ENCODE data around the gene OSBPL3.

OSBPL3 gene

DNA sequence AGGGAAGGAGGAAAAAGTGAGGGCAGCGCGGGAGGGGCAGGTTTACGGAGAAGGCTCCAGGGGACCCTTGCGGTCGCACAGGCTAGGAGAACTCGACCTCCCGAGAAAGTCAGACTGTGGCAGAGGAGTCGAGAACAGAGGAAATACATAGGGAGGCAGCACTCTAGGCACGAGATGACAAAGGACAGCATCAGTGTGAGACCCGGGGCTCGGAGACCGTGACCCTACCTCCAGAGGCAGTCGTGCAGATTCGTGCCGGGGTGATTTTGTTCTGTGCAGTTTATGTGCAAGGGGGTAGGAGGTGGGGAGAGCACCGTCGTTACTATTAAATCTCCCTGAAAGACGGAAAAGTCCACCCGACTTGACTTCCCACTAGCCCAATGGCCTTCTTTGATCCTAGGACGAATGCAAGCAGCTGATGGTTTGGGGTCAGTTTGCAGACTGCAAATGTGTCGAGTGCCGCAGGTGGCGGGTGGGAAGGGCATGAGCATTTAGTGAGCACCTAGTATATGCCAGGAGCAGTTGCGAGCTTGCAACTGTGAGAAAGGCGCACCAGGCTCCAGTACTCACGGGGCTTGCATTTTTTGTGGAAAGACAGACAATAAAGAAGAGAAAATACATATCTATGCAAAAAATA lies 674 bp upstream of the OSBPL3 start:
- no peak for DNase-seq (ENCODE audit: low read depth)

DNA sequence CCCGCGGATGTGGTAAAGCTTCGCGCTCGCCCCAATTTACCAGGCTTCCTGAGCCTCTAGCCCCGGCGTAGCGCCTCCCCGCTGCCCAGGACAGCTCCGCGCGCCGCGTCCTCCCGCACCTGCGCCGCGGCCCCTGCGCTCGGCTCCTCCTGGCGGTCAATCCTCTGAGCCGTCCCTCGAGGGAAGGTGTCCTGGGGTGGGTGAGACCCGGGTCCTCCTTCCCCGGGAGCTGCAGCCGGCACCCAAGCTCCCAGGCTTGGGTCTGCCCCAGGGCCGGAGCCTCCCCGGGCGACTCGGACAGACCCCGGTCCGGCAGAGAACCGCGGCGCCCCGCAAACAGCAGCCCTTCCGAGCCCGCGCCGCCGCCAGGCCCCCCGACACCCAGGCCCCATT lies 512 bp downstream of the OSBPL3 start:
- DNase-seq (ENCODE audit: low read depth): no peak

DNA sequence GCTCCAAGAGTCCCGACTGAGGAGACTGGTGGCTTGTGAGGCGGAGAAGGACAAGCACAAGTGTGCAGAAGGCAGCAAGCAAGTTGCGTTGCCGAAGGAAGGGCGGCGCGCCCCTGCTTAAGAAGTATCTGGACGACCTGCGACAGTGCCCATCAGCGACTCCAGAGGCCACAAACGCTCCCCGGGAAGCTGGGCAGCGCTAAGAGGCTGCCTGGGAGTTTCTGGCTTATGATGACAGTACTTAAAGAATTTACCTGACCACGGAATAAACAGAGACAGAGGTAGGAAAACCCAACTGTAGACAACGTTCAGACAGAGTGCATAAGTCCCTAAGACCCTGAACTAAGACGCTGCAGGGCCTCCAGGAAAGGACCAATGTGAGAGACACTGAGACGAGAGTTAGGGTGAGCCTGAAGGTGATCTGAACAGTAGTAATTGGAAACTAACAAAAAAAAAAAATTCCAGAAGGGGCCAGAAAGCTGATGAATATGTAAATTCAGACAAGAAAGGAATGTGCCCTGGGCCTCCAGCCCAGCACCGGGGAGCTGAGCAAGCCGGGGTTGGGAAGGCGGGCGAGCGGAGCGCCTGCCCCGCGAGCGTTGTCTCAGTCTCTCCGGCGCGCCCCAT lies 1.0 kb downstream of the OSBPL3 start:
- DNase-seq (ENCODE audit: low read depth): no peak

DNA sequence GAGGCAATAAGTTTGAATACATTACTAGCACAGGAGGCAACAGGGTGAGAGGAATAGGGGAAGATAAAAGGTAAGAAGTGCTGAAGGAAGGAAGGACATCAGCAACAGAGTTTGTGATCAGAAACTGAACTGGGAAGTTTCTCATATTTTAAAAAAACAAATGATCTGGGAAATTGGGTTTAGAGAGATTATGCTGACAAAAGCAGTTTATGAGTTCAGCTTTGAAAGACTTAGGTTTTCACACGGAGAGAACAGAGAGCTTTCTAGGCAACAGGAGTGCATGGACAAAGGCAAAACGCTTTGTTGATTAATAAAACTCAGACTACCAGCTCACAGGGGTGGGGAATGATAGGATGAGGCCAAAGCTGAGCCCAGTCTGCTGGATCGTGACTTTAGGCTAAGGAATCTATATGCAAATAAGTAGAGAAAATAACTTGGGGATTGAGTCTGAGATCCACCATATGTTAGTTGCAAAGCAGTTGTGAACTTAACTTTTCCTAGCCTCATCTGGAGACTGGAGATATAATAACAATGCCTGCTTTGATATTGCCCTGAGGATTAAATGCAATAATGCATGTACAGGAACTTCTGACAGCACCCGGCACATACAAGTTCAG lies 4.2 kb downstream of the OSBPL3 start:
- no peak for DNase-seq (ENCODE audit: low read depth)

DNA sequence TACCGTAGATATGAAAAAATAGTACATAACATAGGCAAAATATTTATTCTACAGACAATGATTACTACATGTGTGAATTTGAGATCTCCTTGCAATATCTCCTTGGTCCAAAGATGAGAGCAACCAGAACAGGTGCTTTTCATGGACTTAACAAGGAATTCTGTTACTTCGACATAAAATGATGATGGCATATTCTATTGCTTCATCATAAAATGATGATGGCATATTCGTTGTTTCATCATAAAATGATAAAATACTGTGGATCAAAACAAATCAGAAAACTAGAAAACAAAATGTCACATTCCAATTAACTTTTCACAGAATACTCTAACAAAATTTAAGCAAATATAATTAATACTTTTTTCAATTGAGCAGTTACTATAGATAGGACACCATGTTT lies 4.8 kb downstream of the OSBPL3 start:
- DNase-seq (ENCODE audit: low read depth): no peak

DNA sequence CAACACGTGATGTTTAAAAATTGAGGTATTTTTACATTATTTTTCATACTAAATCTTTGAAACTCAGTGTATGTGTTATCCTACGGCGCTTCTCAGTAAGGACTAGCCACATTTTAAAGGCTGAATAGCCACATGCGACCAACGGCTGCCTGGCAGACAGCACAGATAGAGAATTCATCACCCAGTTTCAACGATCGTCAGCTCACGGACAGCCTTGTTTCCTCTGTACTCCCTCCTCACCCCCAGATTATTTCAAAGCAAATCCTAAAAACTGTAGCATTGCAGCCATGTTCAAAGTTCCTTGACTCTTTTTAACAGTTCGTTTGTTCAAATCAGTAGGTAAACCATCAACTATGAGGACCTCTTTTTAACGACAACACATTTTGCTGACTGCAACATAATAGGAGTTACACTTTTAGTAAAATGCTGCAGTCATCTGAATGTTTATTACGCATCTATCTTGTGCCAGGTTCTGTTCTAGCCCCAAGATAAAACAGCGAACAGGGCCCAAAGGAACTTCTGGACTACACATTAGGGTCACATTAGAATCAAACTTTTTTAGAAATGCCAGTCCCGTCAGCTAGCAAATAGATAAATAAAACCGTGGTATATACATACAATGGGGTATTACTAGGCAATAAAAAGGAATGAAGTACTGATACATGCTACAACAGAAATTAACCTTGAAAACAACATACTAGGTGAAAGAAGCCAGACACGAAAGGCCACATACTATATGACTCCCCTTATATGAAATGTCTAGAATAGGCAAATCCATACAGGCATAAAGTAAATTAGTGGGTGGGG lies 5.7 kb downstream of the OSBPL3 start:
- DNase-seq (ENCODE audit: low read depth): no peak

DNA sequence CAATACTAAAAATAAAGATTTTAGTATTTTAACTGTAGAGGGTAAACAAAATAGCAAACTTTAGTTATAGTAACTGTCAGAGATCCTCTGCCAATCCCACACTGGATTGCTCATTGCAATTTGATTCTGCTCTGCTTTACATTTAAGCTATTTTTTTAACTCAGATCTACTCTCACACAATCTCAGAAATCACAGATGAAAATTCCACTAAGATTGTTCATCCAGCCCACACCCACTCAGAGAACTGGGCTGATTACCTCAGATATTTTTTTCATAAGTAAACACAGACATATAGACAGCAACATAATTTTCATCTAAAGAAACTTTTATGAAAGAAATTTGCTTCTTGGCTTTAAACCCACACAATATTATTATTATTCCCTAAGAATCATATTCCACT lies 7.0 kb downstream of the OSBPL3 start:
- no peak for DNase-seq (ENCODE audit: low read depth)

DNA sequence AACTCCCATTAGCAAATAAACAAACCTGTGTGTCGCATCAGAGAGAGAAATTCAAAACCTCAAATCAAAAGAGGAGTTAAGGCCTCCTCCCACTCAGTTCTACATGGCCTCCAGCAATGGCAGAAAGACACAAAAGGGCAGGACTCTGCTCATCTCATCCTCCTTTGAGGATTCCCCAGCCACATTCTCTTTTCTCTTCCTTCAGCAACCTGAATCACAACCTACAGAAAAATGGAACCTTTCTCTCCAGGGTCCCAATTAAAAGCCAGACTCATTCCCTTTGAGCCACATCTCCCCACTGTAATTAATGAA lies 7.9 kb downstream of the OSBPL3 start:
- no peak for DNase-seq (ENCODE audit: low read depth)

DNA sequence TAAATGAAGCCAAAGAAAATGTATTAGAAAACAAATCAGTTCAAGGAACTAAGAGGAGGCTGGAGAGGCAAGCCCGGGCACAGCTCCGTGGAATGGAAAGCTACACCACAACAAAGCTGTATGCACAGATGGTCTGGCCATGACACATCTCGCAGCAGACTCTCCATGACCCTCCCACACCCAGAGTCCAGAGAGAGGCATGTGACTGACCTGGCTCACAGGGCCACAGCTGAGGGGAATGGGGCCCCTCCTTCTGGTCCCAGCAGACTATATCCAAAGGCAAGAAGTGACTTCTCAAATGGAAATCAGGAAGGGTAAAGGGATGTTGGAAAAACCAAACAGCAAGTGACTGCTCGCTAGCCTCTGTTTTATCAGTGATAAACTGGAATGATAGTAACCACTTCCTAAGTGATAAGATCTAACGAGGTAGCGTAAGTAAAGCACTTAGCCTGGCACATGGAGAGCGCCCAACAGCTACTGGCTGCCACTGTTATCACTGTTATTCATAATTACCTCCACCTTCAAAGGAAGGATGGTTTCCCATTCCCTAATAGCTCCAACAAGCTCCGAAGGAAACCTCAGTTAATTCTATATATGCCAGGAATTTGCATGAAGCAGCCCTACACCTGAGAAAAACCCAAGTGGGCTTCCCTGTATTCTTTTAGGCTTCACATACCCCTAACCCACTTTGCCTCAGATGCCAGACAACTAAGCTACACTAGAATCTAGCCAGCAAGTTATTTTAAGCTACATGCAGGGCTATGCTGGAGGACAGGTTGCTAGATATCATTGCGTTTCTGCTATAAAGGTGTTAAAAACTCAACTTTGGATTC lies 8.4 kb downstream of the OSBPL3 start:
- DNase-seq (ENCODE audit: low read depth): no peak

DNA sequence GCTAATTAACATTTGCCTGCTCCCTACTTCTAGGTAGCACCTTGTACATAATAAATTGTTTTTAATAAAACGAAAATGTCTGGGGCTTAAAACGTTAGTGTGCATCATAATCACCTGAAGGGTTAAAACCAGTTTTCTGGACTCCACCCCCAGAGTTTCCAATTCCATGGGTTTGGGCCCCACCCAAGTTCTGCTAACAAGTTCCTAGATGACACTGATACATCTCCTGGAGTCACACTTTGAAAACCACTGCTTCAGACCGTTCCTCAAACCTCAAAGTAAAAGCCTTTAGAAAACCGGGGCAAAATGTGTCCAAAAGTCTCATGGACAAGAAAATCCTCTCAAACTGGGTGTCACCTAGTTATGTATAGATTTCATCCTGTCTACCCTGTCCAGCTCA lies 9.3 kb downstream of the OSBPL3 start:
- no peak for DNase-seq (ENCODE audit: low read depth)

DNA sequence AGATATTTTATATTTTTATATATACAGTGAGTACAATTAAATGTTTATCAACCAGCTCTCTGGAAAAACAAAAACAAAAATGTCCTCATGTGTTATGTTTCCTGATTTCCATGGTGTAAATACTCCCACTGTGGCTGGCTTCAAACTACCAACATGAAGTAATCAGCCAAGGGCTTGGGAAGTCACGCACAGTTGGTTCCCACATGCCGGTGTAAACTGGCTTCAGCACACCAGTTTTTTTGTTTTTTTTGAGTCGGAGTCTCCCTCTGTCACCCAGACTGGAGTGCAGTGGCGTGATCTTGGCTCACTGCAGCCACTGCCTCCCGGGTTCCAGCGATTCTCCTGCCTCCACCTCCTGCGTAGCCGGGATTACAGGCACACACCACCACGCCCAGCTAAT lies 11.8 kb downstream of the OSBPL3 start:
- DNase-seq (ENCODE audit: low read depth): no peak

DNA sequence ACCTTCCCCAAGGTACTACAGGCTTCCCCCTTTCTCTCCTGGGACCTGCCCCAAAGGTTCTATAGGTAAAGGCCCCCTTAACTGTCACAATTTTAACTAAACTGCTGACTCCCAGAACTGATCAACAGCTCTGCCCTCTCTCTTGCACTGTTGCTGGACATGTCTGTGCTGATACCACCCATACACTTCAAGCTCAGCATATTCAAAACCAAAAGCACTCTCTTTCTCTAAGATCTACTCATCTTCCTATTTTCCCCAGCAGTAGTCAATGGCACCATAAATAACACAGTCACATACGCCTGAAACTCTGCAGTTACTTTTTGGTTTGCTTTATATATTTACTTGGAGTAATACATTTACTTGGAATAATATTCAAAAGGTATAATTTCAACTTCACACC lies 12.3 kb downstream of the OSBPL3 start:
- no peak for DNase-seq (ENCODE audit: low read depth)

DNA sequence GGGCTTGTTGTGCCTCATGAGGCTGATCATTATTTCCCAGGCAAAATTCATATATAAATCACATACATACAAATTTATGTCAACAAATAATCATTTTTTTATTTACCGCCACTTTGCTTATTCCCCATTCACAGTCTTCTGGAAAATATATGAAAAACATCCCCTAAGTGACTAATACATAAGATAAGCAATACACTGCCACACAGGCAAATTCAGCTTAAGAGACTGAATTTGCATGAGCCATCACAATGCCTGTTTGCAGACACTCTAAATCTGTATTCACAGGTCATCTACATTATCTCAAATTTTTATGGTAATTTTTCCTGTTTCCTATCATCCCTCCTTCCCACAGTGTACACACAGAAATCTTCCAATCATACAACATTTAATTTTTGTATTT lies 13.2 kb downstream of the OSBPL3 start:
- no peak for DNase-seq (ENCODE audit: low read depth)

DNA sequence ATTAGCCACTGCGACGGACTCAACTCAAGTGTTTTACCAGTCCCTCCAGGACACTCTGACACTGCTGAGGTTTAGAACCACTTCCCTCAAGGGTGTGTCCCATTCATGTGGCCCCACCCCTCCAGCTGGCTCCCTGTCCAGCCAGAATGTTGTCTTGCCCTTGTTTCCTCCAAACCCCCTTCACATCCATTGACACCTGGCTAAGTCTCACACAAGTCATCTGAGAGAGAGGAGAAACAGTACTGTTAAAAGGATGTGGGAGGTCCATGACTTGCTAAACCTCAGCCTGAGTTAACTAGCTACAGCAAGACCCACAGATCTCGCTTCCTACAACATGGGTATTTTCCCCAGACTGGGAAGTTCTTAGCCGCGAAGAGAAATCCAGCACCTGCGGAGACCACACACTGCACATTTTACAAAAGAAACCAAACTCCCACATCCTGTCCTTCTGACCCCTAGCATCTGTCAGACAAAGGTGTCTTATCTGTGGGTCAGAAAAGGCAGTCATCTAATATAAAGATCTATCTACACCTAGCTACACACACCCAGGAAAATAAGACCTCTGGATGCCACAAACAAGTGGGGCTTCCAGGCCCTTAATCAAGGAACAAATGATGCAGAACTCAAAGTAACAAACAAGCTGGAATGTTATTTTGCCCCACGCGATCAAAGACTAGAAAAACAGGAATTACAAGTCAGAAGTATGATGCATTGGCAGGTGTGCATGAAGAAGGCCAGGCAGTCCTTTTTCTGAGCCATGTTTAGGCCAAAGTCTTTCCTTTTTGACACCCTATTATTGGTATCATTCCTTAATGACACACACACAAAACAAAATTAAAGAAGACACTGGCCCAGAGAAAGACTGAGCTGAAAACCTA lies 13.9 kb downstream of the OSBPL3 start:
- no peak for DNase-seq (ENCODE audit: low read depth)

DNA sequence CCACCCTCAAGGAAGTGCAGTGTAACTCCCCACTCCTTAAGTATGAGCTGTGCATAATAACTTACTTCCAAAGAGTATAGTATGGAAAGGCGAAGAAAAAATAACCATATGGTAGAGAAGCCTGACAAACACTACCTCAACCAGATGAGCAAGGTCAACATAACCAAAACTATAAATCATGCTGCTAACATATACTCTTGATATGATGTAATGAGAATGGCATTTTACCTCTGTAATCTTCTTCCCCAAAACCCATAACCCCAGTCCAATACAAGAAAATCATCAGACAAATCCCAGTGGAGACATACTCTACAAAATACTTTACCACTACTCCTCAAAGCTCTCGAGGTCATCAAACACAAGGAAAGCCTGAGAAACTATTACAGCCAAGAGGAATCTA lies 15.8 kb downstream of the OSBPL3 start:
- no peak for DNase-seq (ENCODE audit: low read depth)

DNA sequence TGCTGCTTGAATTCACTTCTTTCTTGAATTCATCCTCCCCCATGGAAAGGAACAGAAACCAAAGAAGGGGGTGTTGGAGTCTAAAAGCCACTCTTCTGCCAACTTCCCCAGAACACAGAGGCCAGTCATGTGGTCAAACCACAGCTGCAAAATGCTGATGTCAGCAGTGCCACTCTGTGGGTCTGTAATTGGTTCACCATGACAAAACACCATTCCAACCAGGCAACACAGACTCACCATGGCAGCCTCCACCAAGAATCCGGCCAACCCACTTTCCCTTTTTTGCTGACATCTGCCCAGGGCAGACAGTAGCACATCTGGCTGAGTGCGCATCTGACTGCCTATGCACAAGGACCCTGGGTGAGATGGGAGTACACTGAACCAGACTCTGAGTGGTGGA lies 16.8 kb downstream of the OSBPL3 start:
- no peak for DNase-seq (ENCODE audit: low read depth)

DNA sequence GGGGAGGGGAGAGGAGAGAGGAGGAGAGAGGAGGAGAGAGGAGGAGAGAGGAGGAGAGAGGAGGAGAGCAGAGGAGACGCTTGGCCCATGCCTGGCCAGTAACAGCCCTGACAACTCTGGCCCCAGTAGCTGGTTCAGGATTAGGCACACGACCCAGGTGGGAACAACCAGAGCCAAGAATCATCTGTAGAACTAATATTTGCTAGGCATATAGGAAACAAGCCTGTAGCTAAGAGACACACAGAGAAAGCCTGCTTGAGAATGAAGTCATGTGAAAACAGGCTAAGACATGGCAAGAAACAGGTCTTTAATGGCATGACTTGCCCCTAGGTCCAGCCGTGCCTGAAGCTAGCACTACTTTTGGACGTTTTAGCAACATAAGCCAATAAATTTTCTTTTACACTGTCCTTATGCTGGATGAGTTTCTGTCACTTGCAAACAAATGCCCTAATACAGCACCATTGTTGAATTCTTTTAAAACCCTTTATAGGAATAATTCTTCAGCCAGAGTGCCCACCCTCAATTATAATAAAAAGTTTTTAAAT lies 17.5 kb downstream of the OSBPL3 start:
- DNase-seq (ENCODE audit: low read depth): no peak

DNA sequence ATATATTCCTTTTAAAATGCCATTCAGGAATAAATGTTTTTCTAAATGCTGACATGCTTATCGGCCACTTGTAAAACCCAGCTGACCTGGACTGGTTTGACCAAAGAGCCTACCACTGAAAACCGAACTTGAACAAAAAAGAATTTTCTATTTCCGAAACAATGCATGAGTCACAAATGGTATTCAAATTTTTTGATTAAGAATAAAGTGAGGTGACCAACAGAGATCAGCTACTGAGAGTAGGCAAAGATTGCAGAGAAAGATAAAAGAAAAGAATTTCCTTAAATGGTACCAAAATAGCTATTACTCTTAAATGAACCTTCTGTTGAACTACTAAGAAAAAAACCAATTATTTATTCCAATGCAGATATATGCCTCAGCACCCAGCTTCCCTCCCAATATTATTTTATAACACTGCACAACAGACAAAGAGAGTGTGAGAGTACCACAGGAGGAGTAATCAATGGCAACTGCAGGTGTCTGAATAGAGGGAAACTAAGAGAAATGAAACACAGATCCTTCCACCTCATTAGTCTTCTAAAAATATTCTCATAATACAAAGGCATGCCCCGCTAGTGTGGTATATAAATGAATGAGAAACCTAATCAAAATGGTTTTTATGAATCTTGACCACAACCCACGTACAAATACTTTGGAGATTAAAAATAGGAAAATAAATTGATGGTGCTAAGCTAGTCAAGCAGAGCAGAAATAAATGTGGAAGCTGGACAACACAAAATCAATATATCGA lies 20.1 kb downstream of the OSBPL3 start:
- DNase-seq (ENCODE audit: low read depth): no peak

DNA sequence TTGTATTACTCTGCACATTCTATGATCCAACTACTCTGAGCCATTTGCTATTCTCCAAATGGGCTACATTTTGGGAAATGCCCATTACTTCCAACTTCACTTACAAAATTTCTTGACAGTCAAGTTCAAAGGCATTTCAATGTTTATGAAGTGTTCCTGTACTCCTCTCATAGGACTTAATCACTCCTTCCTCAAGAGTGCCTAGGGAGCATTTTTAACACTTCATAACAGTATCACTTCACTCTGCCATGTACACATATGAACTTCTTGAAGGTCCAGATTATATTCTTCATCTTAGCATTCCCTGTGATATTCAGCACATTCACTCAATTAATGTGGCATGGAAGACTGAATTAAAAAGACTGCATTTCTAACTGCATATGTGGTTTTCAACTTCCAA lies 21.6 kb downstream of the OSBPL3 start:
- DNase-seq (ENCODE audit: low read depth): no peak

DNA sequence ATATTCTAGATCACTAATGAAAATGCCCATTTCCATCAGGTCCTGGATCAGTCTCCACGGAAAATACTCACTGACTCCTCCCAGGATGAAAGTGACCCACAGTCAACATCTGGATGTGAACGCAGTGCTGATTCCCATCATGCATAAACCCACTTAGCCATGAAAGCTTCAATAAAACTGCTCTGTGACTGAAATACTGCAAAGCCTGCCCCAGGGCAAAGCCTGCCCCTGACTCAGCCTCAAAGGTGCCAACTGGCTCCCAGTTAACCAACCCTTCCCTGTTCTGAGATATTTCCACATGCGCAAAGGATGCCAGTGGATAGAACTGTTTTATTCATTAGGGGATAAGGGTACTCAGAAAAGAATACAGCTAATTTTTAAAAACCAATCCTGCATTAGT lies 24.0 kb downstream of the OSBPL3 start:
- DNase-seq (ENCODE audit: low read depth): no peak
